B cell (primary cell): Measurements from ENCODE around the gene USH1G.

Source experiments
- EZH2 ChIP-seq: IDR thresholded peaks from 2 replicates; pipeline ENCODE4 v1.6.1; 2012; ENCODE audit warnings: borderline replicate concordance, low read depth, mild to moderate bottlenecking, moderate library complexity, low read length; ENCODE audit not compliant: insufficient read depth, poor library complexity, severe bottlenecking
- TF ChIP-seq, protein P1 (sequence below): fragments of 200-600 bp; IDR thresholded peaks from one replicate; pipeline ENCODE4 v1.8.0; 2022; ENCODE audit warnings: antibody characterized with exemption, mild to moderate bottlenecking

DNA sequence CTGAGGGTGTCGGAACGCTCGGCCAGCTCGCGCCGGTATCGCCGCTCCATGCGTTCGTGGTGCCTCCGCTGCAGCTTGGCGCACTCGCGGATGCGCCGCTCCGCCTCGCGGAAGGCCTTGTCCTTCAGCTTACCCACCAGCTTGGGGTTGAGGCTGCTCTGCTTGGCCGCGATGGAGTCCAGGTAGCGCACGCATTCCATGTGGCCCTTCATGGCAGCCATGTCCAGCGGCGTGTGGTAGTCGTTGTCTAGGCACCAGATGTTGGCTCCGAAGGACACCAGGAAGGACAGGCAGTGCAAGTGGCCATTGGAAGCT is 2.8 kb downstream of the USH1G start:
- TF ChIP-seq, protein P1, sequence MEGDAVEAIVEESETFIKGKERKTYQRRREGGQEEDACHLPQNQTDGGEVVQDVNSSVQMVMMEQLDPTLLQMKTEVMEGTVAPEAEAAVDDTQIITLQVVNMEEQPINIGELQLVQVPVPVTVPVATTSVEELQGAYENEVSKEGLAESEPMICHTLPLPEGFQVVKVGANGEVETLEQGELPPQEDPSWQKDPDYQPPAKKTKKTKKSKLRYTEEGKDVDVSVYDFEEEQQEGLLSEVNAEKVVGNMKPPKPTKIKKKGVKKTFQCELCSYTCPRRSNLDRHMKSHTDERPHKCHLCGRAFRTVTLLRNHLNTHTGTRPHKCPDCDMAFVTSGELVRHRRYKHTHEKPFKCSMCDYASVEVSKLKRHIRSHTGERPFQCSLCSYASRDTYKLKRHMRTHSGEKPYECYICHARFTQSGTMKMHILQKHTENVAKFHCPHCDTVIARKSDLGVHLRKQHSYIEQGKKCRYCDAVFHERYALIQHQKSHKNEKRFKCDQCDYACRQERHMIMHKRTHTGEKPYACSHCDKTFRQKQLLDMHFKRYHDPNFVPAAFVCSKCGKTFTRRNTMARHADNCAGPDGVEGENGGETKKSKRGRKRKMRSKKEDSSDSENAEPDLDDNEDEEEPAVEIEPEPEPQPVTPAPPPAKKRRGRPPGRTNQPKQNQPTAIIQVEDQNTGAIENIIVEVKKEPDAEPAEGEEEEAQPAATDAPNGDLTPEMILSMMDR = no peak
- TF ChIP-seq EZH2 = no peak
